ENCODE results near the gene POTEJ. TPM values are rescaled to one million over a fixed set of nuclear protein-coding genes. Genes with fewer than 3 reads are reported as not detected.
"Not testable (repeated sequence)": the region's sequence is repeated elsewhere in the genome, so short reads cannot be mapped to it uniquely, and the experiment has no call there.

POTEJ gene
- total RNA-seq, 1 experiment from 2014 or later, result not detected

- H3K9me3 Mint-ChIP-seq; H3K27ac ChIP-seq (ENCODE audit: insufficient read length, low read depth, low read length); H2BK5ac ChIP-seq (ENCODE audit: insufficient read length, low read length); H3K23ac ChIP-seq (ENCODE audit: insufficient read length, low read depth, low read length); H3K18ac ChIP-seq (ENCODE audit: insufficient read length, low read depth, low read length); H2AFZ ChIP-seq (ENCODE audit: low read length); H3K14ac ChIP-seq (ENCODE audit: insufficient read depth, low read length); H4K91ac ChIP-seq (ENCODE audit: insufficient read length, low read depth, low read length); H4K8ac ChIP-seq (replicated peaks; ENCODE audit: insufficient read length, low read depth, low read length); H2BK15ac ChIP-seq (ENCODE audit: low read depth, low read length); H3K4ac ChIP-seq (ENCODE audit: low read depth, low read length); H3K27me3 ChIP-seq (ENCODE audit: insufficient read depth, low read length); H3K27ac Mint-ChIP-seq; H2BK20ac ChIP-seq (ENCODE audit: low read depth, low read length, poor library complexity, severe bottlenecking); H3K4me1 Mint-ChIP-seq; H3K23me2 ChIP-seq (ENCODE audit: insufficient read length, low read depth, low read length, poor library complexity, severe bottlenecking); H4K20me1 ChIP-seq (ENCODE audit: control insufficient read depth, insufficient read depth, insufficient read length); H3K56ac ChIP-seq (ENCODE audit: insufficient read length, low read depth, low read length); H3K9ac ChIP-seq (ENCODE audit: extremely low read depth, insufficient read length, low read length); DNase-seq; H3K9me3 ChIP-seq (ENCODE audit: control insufficient read depth, low read depth, low read length); H3K27me3 Mint-ChIP-seq (ENCODE audit: low read depth); H3K79me2 ChIP-seq (ENCODE audit: insufficient read depth, low read length); H3T11ph ChIP-seq (ENCODE audit: low read length); H4K5ac ChIP-seq (ENCODE audit: insufficient read length, low read depth, low read length); H3K79me1 ChIP-seq (ENCODE audit: insufficient read depth, low read depth, low read length, poor library complexity, severe bottlenecking); H2AK5ac ChIP-seq (ENCODE audit: insufficient read length, low read length); H3K4me3 Mint-ChIP-seq; H2BK120ac ChIP-seq (ENCODE audit: low read depth, low read length, poor library complexity, severe bottlenecking); H3K36me3 Mint-ChIP-seq (ENCODE audit: insufficient read depth in 1 of 3, low read depth in 3 of 3); H2BK12ac ChIP-seq (ENCODE audit: insufficient read length, low read depth, low read length); H3K4me2 ChIP-seq (ENCODE audit: insufficient read depth, insufficient read length, low read length); H3K4me1 ChIP-seq (ENCODE audit: insufficient read depth, low read length): not testable (repeated sequence)
- WGBS (ENCODE audit: extremely low coverage, insufficient read length, low lambda C conversion rate), result no CpG with 5 or more reads among the region's 6 CpGs
These were observed 14.5 kb upstream of the POTEJ start for GRCh38 chr2:130596757-130597156.

GRCh38 chr2:130597994-130598393, 13.2 kb upstream of the POTEJ start:
- H3K9me3 Mint-ChIP-seq; H3K36me3 Mint-ChIP-seq (ENCODE audit: insufficient read depth in 1 of 3, low read depth in 3 of 3); H3K27ac Mint-ChIP-seq: not testable (repeated sequence)

More at GRCh38 chr2:130597994-130598393, 13.2 kb upstream of the POTEJ start:
- not testable (repeated sequence) for DNase-seq; H4K8ac ChIP-seq (replicated peaks; ENCODE audit: insufficient read length, low read depth, low read length); H3K4me2 ChIP-seq (ENCODE audit: insufficient read depth, insufficient read length, low read length); H3K23ac ChIP-seq (ENCODE audit: insufficient read length, low read depth, low read length); H3K79me2 ChIP-seq (ENCODE audit: insufficient read depth, low read length); H4K20me1 ChIP-seq (ENCODE audit: control insufficient read depth, insufficient read depth, insufficient read length); H3K4me1 Mint-ChIP-seq; H2AFZ ChIP-seq (ENCODE audit: low read length); H3K4me3 Mint-ChIP-seq; H3K4ac ChIP-seq (ENCODE audit: low read depth, low read length); H2BK120ac ChIP-seq (ENCODE audit: low read depth, low read length, poor library complexity, severe bottlenecking); H3K9me3 ChIP-seq (ENCODE audit: control insufficient read depth, low read depth, low read length); H2BK12ac ChIP-seq (ENCODE audit: insufficient read length, low read depth, low read length); H3K79me1 ChIP-seq (ENCODE audit: insufficient read depth, low read depth, low read length, poor library complexity, severe bottlenecking); H2BK20ac ChIP-seq (ENCODE audit: low read depth, low read length, poor library complexity, severe bottlenecking); H2BK15ac ChIP-seq (ENCODE audit: low read depth, low read length); H3K56ac ChIP-seq (ENCODE audit: insufficient read length, low read depth, low read length); H3K14ac ChIP-seq (ENCODE audit: insufficient read depth, low read length); H4K5ac ChIP-seq (ENCODE audit: insufficient read length, low read depth, low read length); H3K9ac ChIP-seq (ENCODE audit: extremely low read depth, insufficient read length, low read length); H4K91ac ChIP-seq (ENCODE audit: insufficient read length, low read depth, low read length); H3K4me1 ChIP-seq (ENCODE audit: insufficient read depth, low read length); H2BK5ac ChIP-seq (ENCODE audit: insufficient read length, low read length); H3K27ac ChIP-seq (ENCODE audit: insufficient read length, low read depth, low read length); H3K27me3 Mint-ChIP-seq (ENCODE audit: low read depth); H3K27me3 ChIP-seq (ENCODE audit: insufficient read depth, low read length); H3T11ph ChIP-seq (ENCODE audit: low read length); H3K18ac ChIP-seq (ENCODE audit: insufficient read length, low read depth, low read length); H3K23me2 ChIP-seq (ENCODE audit: insufficient read length, low read depth, low read length, poor library complexity, severe bottlenecking); H2AK5ac ChIP-seq (ENCODE audit: insufficient read length, low read length)
- WGBS (ENCODE audit: extremely low coverage, insufficient read length, low lambda C conversion rate), result no CpG with 5 or more reads among the region's 22 CpGs
